UCSD-AML1 (cell line): ENCODE results near the gene CCR1.

Experiments
- DNase-seq: peaks from one replicate; lab custom pipeline; 2025; ENCODE audit not compliant: unreplicated experiment; lab: John Stamatoyannopoulos, UW

Gene CCR1

GRCh38 chr3:46208167-46208704, at the start of gene CCR1:
CCR1 (minus strand) TSS chr3:46208313; CDS start chr3:46204313, 4,000 bp downstream.
- peak; percentile 74 for DNase-seq

- no peak for DNase-seq
These were observed 44.9 kb upstream of the CCR1 start for GRCh38 chr3:46252980-46253379.

GRCh38 chr3:46245146-46245545, 37.0 kb upstream of the CCR1 start:
- no peak for DNase-seq

- DNase-seq = no peak
These were observed 35.4 kb upstream of the CCR1 start for GRCh38 chr3:46243560-46243959.

GRCh38 chr3:46242120-46242519, 34.0 kb upstream of the CCR1 start, which contains the start of gene CCR3:
CCR3 (plus strand) TSS chr3:46242460; CDS start chr3:46265159, 22,699 bp downstream.
- DNase-seq = no peak

GRCh38 chr3:46239952-46240351, 31.8 kb upstream of the CCR1 start:
- no peak for DNase-seq

GRCh38 chr3:46239301-46239938, 31.3 kb upstream of the CCR1 start:
- no peak for DNase-seq

- no peak for DNase-seq
These were observed 30.3 kb upstream of the CCR1 start for GRCh38 chr3:46238386-46238785.

GRCh38 chr3:46236294-46237054, 28.4 kb upstream of the CCR1 start:
- peak; percentile 81 for DNase-seq

- DNase-seq = no peak
These were observed 27.3 kb upstream of the CCR1 start for GRCh38 chr3:46235425-46235824.

- peak; percentile 53 for DNase-seq
These were observed 25.1 kb upstream of the CCR1 start for GRCh38 chr3:46233194-46233593.

GRCh38 chr3:46231323-46231722, 23.2 kb upstream of the CCR1 start:
- no peak for DNase-seq

- no peak for DNase-seq
These were observed 20.4 kb upstream of the CCR1 start for GRCh38 chr3:46228260-46229242.

- DNase-seq = no peak
These were observed 14.5 kb upstream of the CCR1 start for GRCh38 chr3:46222435-46223161.

GRCh38 chr3:46221938-46222337, 13.8 kb upstream of the CCR1 start:
- peak; percentile 55 for DNase-seq

- DNase-seq = peak; percentile 55
These were observed 13.3 kb upstream of the CCR1 start for GRCh38 chr3:46221391-46221790.

- no peak for DNase-seq
These were observed 10.1 kb upstream of the CCR1 start for GRCh38 chr3:46218196-46218709.

- DNase-seq = no peak
These were observed 7.8 kb upstream of the CCR1 start for GRCh38 chr3:46215810-46216414.

GRCh38 chr3:46214751-46215352, 6.7 kb upstream of the CCR1 start:
- DNase-seq = peak; percentile 64
